ENCODE data around the gene CAMK1D.

The CAMK1D gene

GRCh38 chr10:12799714-12800113 is 450.4 kb downstream of the CAMK1D start:
- Histone ChIP-seq H3K79me2 (ENCODE audit: insufficient read depth, low read depth) (no peaks in the 10 kb centered on the region), H3K36me3 (ENCODE audit: insufficient read depth) (no peaks in the 10 kb centered on the region), H3K27ac (no peak overlapping the region), H3K4me3 (IDR thresholded peaks at IDR 0.05; ENCODE audit: insufficient read depth, low read depth, low read length) (no peak overlapping the region), H2AFZ (ENCODE audit: low read depth) (no peak overlapping the region), H3K9ac (no peak overlapping the region), H3K27me3 (ENCODE audit: insufficient read depth, low read depth) (no peaks in the 10 kb centered on the region), H4K20me1 (ENCODE audit: insufficient read depth) (no peaks in the 10 kb centered on the region), H3K4me2 (no peak overlapping the region), H3K4me1 (ENCODE audit: low read depth, poor library complexity, severe bottlenecking) (no peaks in the 10 kb centered on the region)
- TF ChIP-seq CTCF (conservative IDR thresholded peaks at IDR 0.05; ENCODE audit: low read depth, low read length) = no peak

- H2AFZ ChIP-seq (ENCODE audit: low read depth) = no peak overlapping the region
- no peak overlapping the region for H3K4me2 ChIP-seq
- no peak overlapping the region for H3K9ac ChIP-seq
- H3K36me3 ChIP-seq (ENCODE audit: insufficient read depth) = no peaks in the 10 kb centered on the region
- H3K27me3 ChIP-seq (ENCODE audit: insufficient read depth, low read depth) = no peaks in the 10 kb centered on the region
- H3K4me3 ChIP-seq (IDR thresholded peaks at IDR 0.05; ENCODE audit: insufficient read depth, low read depth, low read length) = no peak overlapping the region
- H3K79me2 ChIP-seq (ENCODE audit: insufficient read depth, low read depth) = no peaks in the 10 kb centered on the region
- no peaks in the 10 kb centered on the region for H3K4me1 ChIP-seq (ENCODE audit: low read depth, poor library complexity, severe bottlenecking)
- TF ChIP-seq CTCF (conservative IDR thresholded peaks at IDR 0.05; ENCODE audit: low read depth, low read length) = no peak
- H4K20me1 ChIP-seq (ENCODE audit: insufficient read depth) = no peaks in the 10 kb centered on the region
- no peak overlapping the region for H3K27ac ChIP-seq
These were observed 451.0 kb downstream of the CAMK1D start for GRCh38 chr10:12800302-12800701.

- Histone ChIP-seq H3K27me3 (ENCODE audit: insufficient read depth, low read depth) (no peaks in the 10 kb centered on the region), H3K36me3 (ENCODE audit: insufficient read depth) (no peaks in the 10 kb centered on the region), H3K4me1 (ENCODE audit: low read depth, poor library complexity, severe bottlenecking) (no peaks in the 10 kb centered on the region), H3K9ac (no peak overlapping the region), H3K4me2 (no peak overlapping the region), H4K20me1 (ENCODE audit: insufficient read depth) (no peaks in the 10 kb centered on the region), H3K4me3 (IDR thresholded peaks at IDR 0.05; ENCODE audit: insufficient read depth, low read depth, low read length) (no peak overlapping the region), H3K79me2 (ENCODE audit: insufficient read depth, low read depth) (no peaks in the 10 kb centered on the region), H2AFZ (ENCODE audit: low read depth) (no peak overlapping the region), H3K27ac (no peak overlapping the region)
- TF ChIP-seq CTCF (conservative IDR thresholded peaks at IDR 0.05; ENCODE audit: low read depth, low read length) = no peak
These were observed 452.1 kb downstream of the CAMK1D start for GRCh38 chr10:12801214-12802087.

- Histone ChIP-seq H3K4me1 (ENCODE audit: low read depth, poor library complexity, severe bottlenecking) (no peaks in the 10 kb centered on the region), H3K27me3 (ENCODE audit: insufficient read depth, low read depth) (no peaks in the 10 kb centered on the region), H3K4me3 (IDR thresholded peaks at IDR 0.05; ENCODE audit: insufficient read depth, low read depth, low read length) (no peak overlapping the region), H3K27ac (no peak overlapping the region), H3K9ac (no peak overlapping the region), H3K36me3 (ENCODE audit: insufficient read depth) (no peaks in the 10 kb centered on the region), H3K79me2 (ENCODE audit: insufficient read depth, low read depth) (no peaks in the 10 kb centered on the region), H2AFZ (ENCODE audit: low read depth) (no peak overlapping the region), H4K20me1 (ENCODE audit: insufficient read depth) (no peaks in the 10 kb centered on the region), H3K4me2 (no peak overlapping the region)
- no peak for TF ChIP-seq CTCF (conservative IDR thresholded peaks at IDR 0.05; ENCODE audit: low read depth, low read length)
These were observed 454.4 kb downstream of the CAMK1D start for GRCh38 chr10:12803776-12804175.
